Measurements from ENCODE around the gene BHLHE41.

BHLHE41 gene
- 3.3 to 112 (median 38.0) reads per million in 17 experiments for total RNA-seq

DNA sequence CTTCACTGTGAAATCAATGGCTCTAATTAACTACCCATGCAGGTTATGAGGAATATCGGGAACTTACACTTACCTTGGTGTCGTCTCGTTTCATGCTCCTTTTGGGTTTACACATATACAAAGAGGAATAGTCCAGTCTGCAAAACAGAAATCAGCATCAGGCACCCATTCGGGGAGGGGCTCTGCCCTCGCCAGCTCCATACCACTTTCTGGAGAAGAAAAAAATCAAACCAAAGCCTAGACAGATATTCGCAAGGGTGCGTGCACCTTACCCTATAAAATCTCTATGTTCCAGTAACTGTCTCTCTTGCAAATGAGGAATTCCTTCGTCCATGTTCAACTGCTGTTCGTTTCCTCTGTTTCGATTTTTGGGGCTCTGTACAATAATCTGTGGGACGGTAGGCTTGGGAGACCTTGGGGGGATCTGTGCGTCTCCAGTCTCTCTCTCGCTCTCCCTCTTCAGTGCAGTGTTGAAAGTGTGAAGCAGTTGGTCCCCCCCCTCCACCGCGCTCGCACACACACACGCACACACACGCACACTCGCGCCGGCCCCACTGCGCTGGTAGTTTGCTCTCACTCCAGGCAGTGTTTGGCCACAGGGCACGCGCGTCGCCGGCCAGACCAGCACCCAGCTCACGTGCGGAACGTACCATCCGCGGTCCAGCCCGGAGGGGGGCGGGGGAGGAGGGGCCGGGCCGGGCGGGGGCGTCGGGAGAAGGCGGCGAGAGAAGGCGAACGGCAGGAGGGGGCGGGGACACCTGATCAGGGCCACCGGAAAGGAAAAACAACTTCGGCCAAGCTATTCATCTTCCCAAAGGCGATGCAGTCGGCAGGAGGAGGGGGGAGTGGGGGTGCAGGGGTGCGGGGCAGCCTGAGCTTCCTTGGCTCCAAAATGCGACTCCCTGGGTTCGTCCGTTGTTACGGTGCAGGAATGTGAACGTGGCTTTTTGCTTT is at the start of gene BHLHE41:
TSS of gene BHLHE41 (minus strand) at position 592 of the 954 bp plus-strand sequence. CDS start at position 334, 258 bp downstream.
- peak; percentile 60 to 90 (median 78) for DNase-seq

- no peak for DNase-seq
Observed at GRCh38 chr12:26172946-26173552, 48.2 kb upstream of the BHLHE41 start.

DNA sequence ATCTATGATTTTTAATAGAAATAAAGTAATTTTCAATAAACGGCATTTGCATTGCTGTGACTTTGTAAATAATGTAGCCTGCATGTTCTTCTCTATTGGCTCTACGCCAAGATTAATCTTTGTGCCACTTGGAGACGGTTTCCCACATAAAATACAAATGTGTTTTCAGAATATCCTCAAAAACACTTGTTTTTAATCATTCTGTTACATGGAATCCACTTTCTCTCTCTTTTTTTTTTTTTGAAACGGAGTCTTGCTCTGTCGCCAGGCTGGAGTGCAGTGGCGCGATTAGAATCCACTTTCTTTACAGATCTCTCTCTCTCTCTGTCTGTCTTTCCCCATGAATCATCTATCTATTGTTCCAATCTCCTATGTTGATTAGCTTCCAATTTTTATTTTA is 47.7 kb upstream of the BHLHE41 start:
- DNase-seq: no peak

DNA sequence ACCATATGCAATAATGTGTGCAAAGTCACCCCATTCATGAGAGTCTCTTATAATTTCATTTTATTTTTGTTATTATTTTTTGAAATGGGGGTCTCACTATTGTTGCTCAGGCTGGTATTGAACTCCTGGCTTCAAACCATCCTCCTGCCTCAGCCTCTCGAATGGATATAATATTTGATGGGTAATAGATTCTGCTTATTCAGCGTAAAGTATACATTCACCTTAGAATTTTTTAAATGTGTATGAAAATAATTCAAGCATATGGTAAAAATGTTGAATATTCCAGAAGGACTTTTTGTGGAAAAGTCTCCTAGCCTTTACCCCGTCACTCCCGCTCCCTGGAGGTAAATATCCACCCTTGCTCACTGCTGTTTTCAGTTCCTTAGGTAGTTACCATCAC is 47.2 kb upstream of the BHLHE41 start:
- no peak for DNase-seq

DNA sequence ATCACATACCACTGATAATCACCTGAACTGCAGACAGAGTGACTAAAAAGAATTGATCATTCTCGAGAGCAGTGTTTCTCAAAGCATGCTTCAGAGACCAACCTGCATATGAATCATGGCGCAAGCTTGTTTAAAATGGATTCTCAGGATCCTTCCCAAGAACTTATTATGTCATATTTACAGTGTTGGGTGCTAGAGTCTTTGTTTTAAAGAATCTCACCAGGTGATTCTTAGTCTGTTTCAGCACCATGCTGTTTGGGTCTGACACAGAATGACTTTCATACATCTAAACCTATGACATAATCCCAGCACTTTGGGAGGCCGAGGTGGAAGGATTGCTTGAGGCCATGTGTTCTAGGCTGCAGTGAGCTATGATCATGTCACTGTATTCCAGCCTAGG is 39.3 kb upstream of the BHLHE41 start:
- DNase-seq: no peak

- DNase-seq: no peak
Observed at GRCh38 chr12:26162905-26163304, 38.1 kb upstream of the BHLHE41 start.

- DNase-seq: no peak
Observed at GRCh38 chr12:26162174-26162573, 37.3 kb upstream of the BHLHE41 start.

DNA sequence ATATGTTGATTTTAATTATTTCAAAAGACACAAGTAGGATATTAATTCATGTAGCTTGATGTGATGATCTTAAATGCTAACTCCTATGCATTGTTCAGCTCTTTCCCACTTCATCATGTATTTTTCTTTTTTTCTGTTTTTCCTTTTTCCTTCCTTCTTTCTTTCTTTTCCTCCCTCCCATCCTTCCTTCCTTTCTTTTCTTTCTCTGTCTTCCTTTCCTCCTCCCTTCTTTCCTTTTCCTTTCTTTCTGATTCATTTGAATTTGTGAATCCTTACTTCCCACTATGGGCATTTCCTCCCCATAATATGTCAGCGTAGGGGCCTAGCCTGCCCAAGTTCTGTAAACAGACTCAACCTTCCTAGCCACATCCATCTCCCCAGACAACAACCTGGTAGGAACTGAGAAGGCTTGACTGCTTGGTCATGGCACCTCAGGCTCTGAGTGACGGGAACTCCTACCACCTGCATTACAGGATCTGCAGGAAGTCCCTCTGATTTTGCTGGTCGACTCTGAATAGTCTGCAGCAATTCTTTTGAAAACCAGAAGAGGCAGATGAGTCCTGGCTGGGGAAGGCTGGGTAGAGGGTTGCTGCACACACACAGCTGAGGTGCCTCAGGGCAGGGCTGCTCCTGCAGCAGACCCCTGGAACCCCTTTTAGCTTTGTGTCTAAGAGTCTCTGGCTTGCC is 33.4 kb upstream of the BHLHE41 start:
- DNase-seq: no peak

DNA sequence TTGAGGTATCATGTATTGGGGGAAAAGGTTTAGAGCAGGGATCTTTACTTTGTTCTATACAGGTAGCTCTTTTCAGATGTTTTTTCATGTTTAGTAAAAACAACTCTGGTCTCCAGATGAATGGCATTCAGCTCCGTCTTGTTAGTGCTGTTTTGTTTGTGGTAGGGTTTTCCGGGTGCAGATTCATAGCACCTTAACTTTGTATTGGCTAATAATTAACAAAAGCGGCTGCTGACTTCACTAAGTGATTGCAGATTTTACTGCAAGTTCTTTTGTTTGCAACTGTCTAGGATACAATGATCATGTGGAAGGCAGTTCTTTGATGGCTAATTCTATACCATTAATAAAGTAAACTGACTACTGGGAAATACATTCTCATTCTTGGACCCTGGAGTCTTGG is 32.2 kb upstream of the BHLHE41 start:
- DNase-seq: no peak

- no peak for DNase-seq
Observed at GRCh38 chr12:26156201-26156871, 31.5 kb upstream of the BHLHE41 start.

DNA sequence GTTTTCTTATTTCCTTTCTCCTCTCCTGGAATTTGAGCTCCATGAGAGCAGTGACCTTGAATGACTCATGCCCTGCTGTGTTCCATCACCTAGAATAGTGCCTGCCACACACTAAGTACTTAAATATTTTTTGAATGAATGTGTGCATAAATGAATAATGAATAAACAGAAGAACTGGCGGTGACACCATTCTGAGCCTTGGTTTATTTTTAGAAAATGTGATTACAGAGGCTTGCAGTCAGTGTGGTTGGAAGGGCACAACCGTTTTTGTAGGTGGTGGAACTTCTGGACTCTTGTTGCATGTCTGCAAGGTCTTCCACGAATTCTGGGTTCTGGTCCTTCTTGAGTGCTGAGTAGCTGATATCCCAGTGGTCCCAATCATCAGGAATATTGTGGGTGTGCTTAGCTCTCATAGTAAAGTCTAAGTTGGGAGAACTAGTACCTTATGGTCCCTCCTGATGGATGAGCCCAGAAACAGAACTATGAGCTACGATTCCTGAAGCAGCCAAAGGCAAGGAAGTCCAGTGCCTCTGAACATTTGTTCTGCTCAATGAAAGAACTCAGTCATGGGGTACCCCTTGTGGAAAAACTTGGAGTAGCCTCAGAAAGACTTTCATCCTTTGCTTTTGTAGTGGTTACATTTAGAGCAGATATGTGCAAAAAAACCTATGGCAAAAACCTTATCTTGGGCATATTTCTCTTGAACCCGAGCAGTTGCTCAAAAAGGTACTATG is 28.8 kb upstream of the BHLHE41 start:
- no peak for DNase-seq

DNA sequence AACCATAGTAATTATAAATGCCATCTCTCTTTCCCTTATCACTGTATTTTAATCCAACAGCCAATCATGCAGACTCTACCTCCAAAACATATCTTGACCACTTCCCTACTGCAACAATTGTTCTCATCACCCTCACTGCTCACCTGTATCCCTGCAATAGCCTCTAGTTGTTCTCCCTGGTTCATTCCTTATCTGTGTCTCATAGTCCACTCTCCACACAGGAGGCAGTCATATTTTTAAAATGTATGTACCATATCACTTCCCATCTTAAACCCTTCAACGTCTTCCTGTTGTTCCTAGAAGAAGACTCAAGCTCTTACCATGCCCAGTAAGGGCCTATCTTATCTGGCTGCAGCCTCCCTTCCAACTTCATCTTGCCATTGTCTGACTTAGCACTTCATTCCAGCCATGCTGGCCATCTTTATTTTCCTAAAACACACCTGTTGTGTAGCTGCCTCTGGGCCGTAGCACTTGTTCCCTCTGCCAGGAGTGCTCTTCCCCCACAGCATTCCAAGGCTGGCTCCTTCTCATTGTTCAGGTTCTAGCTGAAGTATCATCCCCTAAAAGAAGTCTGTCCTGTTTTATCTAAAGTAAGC is 27.8 kb upstream of the BHLHE41 start:
- DNase-seq: no peak

DNA sequence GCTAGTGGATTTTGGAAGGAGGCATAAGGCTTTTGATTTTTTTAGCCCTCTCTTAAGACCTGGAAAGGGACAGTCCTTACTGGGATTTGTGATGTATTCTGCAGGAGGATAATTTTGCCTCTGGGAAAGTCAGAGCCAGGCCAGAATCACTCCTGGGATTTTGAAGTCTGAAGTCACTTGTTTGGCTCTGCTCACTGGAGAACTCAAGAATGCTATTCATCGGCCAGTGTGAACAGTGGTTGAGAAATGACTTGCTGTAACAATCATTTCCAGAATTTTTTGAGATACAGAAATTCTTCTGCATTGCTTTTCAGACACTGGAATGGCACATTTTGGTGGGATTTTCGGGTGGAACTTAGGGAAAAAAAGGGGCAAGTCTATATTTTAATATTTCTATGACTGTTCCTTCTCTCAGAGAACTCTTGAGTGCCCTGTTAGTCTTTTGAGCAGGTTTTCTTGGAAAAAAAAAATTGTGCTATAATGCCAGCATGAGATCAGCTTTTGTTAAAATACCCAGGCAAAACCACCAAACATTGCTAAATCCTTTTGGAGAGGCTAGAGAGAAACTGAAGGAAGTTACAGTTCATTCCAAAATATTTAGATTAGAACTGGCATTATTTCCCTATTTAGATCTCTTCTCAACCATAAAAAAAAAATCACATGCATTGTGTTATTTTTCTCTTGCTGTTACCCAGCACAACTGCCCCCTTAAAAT is 26.1 kb upstream of the BHLHE41 start:
- peak in 3 of 4 experiments; percentile 14 to 46 (median 40) for DNase-seq

DNA sequence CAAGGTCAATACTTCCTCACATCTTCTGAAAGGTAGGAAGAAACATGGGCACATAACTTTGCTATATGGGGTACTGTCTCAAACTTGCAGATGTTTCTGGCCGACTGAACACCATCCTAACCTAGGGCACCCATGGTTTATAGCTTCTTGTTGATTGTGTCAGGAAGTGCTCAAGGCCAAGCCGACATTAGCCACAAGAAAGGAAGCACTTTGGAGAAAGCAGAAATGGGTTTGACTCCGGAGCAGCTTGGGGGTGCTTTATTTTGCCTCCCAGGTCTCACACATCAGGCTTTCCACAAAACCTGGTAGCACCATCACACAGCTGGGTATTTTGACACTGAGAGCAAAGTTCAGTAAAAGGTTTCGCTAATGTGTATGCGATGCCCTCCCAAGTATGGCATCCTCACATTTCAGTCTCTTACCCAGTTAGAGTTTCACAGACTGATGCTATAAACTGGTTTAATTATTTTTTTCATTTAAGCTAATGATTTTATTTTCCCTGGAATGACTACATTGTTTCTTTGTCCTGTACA is 25.2 kb upstream of the BHLHE41 start:
- DNase-seq: peak; percentile 8 to 54 (median 40)

GRCh38 chr12:26148291-26148690 is 23.5 kb upstream of the BHLHE41 start:
- no peak for DNase-seq

DNA sequence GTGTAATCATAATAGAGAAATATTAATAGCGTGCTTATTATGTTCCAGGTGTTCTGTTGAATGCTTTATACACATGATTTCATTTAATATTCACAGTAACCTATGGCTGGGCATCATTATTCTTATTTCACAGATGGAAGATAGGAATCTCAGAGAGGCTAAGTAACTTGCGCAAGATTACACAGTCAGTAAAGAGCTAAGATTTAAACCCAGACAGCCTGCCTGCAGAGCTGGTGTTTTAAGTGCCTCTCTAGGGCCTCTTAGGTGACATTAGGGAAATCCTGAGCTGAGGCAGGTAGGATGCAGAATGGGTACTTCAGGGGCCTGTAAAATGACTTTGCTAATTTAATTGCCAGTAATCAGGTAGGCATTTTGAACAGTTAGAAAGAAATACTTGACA is 18.5 kb upstream of the BHLHE41 start:
- no peak for DNase-seq

DNA sequence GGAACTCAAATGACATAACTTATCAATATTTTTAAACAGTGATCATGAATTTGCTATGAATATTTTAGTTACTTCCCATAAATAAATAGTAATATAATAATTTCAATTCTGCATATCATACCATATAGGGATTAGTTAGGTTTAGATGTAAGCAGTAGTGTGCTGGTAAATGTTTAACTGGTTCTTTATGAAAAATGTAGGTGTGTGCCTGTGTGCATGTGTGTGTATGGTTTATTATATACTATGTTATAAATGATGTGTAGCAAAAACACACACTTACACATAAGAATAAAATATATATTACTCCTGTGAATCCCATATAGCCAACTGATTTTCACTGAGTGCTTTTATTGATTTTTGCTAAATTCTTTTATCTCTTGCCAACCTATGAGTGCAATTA is 14.0 kb upstream of the BHLHE41 start:
- DNase-seq: no peak

DNA sequence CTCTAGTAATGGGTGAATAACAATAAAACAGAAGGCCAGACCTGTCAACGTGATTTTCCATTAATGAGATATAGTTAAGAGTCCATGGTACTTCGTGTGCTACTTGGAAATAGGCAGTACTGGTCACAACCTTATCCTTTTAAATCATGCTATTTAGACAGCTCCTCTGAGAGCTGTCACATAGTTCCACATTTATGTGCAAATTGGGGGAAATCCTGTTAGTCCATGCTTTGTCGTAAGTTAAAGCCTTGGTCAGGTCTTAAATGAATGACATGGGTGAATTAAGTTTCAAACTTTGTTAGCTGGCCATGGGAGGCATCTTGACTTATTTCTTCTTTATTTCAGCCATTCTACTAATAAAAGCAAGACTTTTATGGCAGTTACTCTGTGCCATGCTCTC is 11.9 kb upstream of the BHLHE41 start:
- DNase-seq: no peak

DNA sequence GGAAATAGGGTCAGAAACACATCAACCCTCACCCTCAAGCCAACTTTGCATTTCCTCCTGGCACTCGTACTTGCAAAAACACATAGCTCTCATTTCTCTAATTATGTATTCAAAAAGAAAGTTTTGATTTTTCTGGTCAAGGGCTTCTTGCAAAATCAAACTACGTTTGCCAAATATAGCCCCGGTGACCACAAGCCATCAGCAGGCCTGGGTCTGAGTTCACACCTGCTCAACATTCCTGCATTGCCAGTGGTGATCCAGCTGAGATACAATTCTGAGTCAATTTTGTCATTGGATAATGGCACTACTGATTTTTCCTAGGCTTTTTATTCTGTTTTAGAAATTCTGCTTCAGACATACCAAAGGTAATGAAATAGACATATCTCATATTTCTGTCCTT is 10.7 kb upstream of the BHLHE41 start:
- DNase-seq: no peak

- no peak for DNase-seq
Observed at GRCh38 chr12:26135010-26135420, 10.2 kb upstream of the BHLHE41 start.

DNA sequence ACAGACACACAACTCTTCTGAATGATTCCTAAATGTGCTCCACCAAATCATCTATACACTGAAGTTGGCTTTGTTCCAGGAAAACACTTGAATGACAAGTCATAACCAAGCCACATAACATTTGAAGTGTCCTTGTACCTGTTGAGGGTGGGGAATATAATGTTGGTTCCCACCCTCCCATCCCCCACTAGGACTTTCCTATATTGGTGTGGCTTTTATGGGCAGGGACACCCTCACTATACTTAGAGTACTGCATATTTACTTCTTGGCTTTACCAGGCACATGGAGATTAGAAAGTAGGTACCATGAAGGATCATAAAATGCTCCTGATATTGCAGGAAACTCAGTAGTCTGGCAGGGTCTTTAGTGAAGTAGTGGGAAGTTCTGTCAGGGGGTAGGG is 9.7 kb upstream of the BHLHE41 start:
- DNase-seq: no peak

Measured in suppressor macrophage (primary cell).